Ascending aorta (tissue), 2 donors: ENCODE measurements around the gene PCYT2. TPM values are rescaled to one million over a fixed set of nuclear protein-coding genes. Genes with fewer than 3 reads are reported as not detected.

ENCODE experiments used
- DNase-seq, 2 donors: peaks; one replicate each; pipeline ENCODE4 v3.0.0-alpha.2; 2019; ENCODE audit warnings: low spot score in 2 of 2
- H3K27ac ChIP-seq, 2 donors: fragments of 200-600 bp; sonication (generic); one replicate each; pipeline ENCODE4 v1.5.1; 2016 to 2017; ENCODE audit warnings: mild to moderate bottlenecking in 1 of 2
- H3K27me3 ChIP-seq: fragments of 200-600 bp; sonication (generic); one replicate; pipeline ENCODE4 v1.5.1; 2017
- H3K36me3 ChIP-seq, 2 donors: fragments of 200-600 bp; sonication (generic); one replicate each; pipeline ENCODE4 v1.5.1; 2016
- H3K4me1 ChIP-seq, 2 donors: fragments of 200-600 bp; sonication (generic); one replicate each; pipeline ENCODE4 v1.5.1; 2016 to 2017; ENCODE audit warnings: mild to moderate bottlenecking in 1 of 2
- H3K4me3 ChIP-seq, 2 donors: fragments of 200-600 bp; sonication (generic); one replicate each; pipeline ENCODE4 v1.5.1; 2016 to 2017; ENCODE audit warnings: mild to moderate bottlenecking in 1 of 2
- H3K9me3 ChIP-seq, 2 donors: fragments of 200-600 bp; sonication (generic); one replicate each; pipeline ENCODE4 v1.5.1; 2016
- intact Hi-C: fragments of 100-400 bp; cut with DNase I; formaldehyde crosslinking; loops from one replicate; pipeline ENCODE4 v1.15.1; 2023
- total RNA-seq: library from RNA; depleted of rRNA; stranded (reverse); fragments of >200 nt; gene quantifications from one replicate; pipeline ENCODE4 v1.1.0, GENCODE V29; 2016
- TF ChIP-seq, protein P1 (sequence below), 3 experiments: fragments of 200-600 bp in 2 of 3; fragments of 450-650 bp in 1 of 3; sonication (generic) in 2 of 3; IDR thresholded peaks; one replicate each; pipeline ENCODE4 v1.5.1; 2016 to 2019; ENCODE audit warnings: antibody characterized with exemption in 3 of 3, mild to moderate bottlenecking in 1 of 3, moderate library complexity in 1 of 3

Gene PCYT2
- total RNA-seq, 1 donor from 2014 or later: 81.1 TPM

DNA sequence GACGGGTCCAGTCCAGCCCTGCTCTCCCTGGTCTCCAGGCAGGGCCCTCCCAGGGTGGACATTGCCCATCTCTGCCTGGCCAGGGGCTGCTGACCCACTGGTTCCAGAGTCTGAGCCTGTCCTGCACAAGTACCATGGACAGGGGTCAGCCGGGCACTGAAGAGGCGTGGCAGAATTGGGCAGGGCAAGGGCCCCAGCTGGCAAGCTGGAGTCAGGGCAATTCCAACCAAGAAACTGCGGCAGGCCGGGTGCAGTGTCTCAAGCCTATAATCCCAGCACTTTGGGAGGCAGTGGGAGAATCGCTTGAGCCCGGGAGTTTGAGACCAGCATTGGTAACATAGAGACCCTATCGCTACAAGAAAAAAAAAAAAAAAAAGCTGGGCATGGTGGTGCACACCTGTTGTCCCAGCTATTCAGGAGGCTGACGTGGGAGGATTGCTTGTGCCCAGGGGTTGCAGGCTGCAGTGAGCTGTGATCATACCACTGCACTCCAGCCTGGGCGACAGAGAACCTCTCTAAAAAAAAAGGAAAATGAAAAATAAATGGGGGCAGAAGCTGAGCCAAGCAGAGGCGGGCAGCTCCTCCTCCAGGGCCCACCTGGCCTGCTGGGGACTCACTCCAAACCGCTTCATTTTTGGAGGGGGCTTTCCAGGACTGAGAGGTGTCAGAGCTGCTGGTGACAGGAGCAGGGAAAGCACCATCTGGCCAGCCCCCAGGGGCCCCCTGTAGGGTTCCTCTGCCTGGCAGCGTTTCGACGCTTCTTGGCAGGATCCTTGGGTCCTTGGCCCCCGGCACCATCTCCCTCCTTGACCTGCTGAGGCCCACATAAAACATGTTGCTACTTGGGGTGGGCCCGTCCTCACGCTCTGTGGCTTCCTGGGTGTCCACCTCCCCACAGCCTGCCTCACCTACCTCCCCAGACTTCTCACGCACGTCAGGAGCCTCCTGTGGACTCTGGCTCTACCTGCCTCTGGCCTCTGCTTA lies 19.2 kb upstream of the PCYT2 start:
- Histone ChIP-seq H3K9me3 (no peaks in the 10 kb centered on the region), H3K36me3 (no peaks in the 10 kb centered on the region), H3K27ac (no peak overlapping the region), H3K4me1 (peaks cover 9 to 17% of the 10 kb centered on the region in 2 donors), H3K27me3 (no peaks in the 10 kb centered on the region), H3K4me3 (no peak overlapping the region)
- intact Hi-C loops: no loop called here
- TF ChIP-seq, protein P1, sequence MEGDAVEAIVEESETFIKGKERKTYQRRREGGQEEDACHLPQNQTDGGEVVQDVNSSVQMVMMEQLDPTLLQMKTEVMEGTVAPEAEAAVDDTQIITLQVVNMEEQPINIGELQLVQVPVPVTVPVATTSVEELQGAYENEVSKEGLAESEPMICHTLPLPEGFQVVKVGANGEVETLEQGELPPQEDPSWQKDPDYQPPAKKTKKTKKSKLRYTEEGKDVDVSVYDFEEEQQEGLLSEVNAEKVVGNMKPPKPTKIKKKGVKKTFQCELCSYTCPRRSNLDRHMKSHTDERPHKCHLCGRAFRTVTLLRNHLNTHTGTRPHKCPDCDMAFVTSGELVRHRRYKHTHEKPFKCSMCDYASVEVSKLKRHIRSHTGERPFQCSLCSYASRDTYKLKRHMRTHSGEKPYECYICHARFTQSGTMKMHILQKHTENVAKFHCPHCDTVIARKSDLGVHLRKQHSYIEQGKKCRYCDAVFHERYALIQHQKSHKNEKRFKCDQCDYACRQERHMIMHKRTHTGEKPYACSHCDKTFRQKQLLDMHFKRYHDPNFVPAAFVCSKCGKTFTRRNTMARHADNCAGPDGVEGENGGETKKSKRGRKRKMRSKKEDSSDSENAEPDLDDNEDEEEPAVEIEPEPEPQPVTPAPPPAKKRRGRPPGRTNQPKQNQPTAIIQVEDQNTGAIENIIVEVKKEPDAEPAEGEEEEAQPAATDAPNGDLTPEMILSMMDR (IDR thresholded peaks at IDR 0.05): no peak
- no peak for DNase-seq

DNA sequence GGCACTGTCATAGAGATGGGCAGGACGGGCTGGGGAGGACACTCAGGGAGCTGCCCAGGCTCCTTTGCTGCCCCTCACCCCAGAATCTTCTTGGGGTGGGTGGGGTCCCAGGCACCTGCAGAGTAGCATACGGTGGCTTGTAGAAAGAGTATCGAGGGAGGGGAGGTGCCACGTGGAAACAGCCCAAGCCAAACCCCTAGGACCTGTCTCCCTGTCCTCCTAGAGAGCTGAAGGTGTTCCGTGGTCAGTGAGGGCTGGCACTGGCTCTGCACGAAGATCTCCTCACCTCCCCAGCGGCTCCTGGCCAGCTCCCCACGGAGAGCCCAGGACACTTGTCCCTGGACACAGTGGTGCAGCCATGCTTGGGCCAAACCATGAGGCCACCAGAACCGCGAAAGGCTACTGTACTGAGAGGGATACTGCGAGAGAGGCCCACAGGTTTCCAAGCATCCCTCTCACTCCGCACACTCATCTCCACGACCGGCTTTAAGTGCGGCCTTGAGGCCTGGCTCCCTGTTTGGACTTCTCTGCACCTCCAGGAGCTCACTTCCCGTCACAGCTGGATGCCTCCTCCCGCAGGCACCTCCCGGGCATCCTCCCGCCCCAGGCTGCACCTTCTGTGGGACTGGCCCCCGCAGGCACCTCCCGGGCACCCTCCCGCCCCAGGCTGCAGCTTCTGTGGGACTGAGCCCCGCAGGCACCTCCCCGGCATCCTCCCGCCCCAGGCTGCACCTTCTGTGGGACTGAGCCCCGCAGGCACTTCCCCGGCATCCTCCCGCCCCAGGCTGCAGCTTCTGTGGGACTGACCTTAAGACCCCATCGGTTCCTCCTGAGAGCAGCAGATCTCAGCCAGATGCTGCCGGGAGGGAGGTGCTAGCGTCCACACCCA lies 18.3 kb upstream of the PCYT2 start:
- Histone ChIP-seq H3K4me1 (peaks cover 15 to 26% of the 10 kb centered on the region in 2 donors), H3K4me3 (no peak overlapping the region), H3K36me3 (no peaks in the 10 kb centered on the region), H3K27ac (no peak overlapping the region), H3K27me3 (no peaks in the 10 kb centered on the region), H3K9me3 (no peaks in the 10 kb centered on the region)
- TF ChIP-seq, protein P1 (IDR thresholded peaks at IDR 0.05): no peak
- no peak for DNase-seq
- intact Hi-C loops: loop anchor here (5.0 kb wide), 2 partner anchors 57 to 168 kb away; partner anchors contain the start of genes ARHGDIA and FASN

DNA sequence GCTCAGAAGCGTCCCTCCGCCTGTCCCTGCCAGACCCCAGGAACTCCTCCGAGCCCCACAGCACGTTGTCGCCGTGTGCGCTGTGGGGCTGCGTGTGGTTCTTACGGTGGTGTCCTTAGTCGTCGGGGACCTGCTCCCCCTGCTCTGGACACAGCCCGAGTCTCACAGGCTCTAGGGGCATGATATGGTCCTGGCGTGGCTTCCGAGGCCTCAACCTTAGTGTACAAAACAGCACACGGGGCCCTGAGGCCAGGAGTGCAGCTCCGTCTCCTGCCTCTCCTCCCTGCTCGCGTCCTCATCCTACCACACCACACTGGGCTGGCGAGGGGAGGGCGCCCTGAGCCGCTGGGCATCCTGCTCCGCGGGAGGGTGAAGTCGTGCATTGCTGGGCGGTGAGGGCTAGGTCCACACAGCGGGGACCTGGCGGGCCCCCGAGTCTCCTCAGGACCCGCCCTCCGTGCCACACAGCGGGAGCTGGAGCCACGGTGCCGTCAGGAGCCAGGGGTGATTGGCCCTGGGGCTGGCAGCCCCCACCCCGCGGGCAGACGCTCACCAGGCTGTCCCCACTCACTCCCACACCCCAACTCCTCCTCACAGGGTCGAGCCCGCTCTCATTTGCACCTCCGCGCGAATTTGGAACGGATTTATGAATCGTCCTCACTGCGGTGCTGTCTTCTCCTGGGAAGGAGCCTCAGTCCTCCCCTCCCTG lies 17.5 kb upstream of the PCYT2 start:
- Histone ChIP-seq H3K9me3 (no peaks in the 10 kb centered on the region), H3K4me1 (peaks cover 17 to 34% of the 10 kb centered on the region in 2 donors), H3K36me3 (no peaks in the 10 kb centered on the region), H3K27ac (peak overlapping the region in 1 of 2 donors; percentile 30), H3K4me3 (peak overlapping the region in 1 of 2 donors; percentile 85), H3K27me3 (no peaks in the 10 kb centered on the region)
- intact Hi-C loops: loop anchor here (5.0 kb wide), 2 partner anchors 56 to 169 kb away; partner anchors contain the start of genes ARHGDIA and FASN
- TF ChIP-seq, protein P1 (IDR thresholded peaks at IDR 0.05): no peak
- no peak for DNase-seq

DNA sequence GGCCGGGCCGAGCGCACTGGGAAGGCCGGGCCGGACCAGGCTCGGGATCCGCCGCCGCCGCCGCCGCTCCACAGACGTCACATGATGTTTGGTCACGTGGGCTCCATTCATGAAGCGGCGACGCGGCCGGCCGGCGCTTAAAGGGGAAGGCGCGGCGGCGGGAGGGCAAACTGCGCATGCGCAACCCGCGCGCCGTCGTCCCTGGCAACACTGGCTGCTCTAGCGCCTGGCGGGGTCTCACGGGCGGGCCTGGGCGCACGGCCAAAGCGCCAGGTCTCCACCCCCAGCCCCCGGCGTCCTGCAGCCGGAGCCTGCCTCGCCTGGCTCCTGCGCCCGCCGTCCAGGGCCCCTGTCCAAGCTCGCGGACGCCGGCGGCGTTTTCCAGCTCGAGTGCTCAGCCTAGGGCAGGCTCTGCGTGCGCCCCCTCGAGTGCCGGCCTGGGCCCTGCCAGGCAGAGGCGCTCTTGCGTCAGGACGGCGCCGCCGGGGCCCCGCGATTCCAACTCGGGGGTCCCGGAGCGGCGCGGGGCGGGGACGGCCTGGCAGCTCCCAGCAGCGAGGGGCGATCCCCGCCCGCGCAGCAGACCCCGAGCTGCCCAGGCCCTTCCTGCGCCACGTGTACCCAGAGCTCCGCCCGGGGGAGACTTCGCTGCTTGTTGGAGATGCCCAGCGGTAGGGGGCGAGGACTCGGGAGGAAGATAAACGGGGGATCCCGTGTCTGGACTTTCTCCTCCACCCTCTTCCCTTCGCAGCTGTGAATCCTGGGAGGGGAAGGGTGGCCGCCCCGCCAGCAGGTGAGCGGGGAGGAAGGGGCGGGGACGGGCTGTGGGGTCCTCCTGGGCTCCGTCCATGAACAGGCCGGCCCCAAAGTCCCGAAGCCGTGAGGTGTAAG lies 16.7 kb upstream of the PCYT2 start, which contains the start of gene MAFG:
Gene MAFG, minus strand, starts transcription at position 83 of the 891 bp plus-strand sequence. CDS start 4,550 bp downstream, outside the sequence.
- intact Hi-C loops: loop anchor here (1.0 to 5.0 kb wide), 5 partner anchors 17 to 225 kb away; partner anchors contain the start of genes ARHGDIA, ASPSCR1, FASN and MRPL12
- Histone ChIP-seq H3K27me3 (no peaks in the 10 kb centered on the region), H3K4me1 (peaks cover 22 to 42% of the 10 kb centered on the region in 2 donors), H3K36me3 (no peaks in the 10 kb centered on the region), H3K27ac (peak within 1 kb of the TSS; percentile 92 to 93), H3K4me3 (peak within 1 kb of the TSS; percentile 85 to 97), H3K9me3 (no peaks in the 10 kb centered on the region)
- TF ChIP-seq, protein P1 (IDR thresholded peaks at IDR 0.05): peak; percentile 15 to 49 (median 24)
- DNase-seq: peak; percentile 72 to 95
